Prostate gland (tissue), 2 donors: Measurements from ENCODE around the gene MYO9A. TPM values are rescaled to one million over a fixed set of nuclear protein-coding genes. Genes with fewer than 3 reads are reported as not detected.

ENCODE experiments used
- DNase-seq: peaks from one replicate; pipeline ENCODE4 v3.0.0-alpha.2; 2019; ENCODE audit warnings: low spot score
- H3K27ac ChIP-seq, 2 donors: fragments of 200-600 bp; sonication (generic); 2 replicates each; pipeline ENCODE4 v1.5.1; 2017 to 2019
- H3K27me3 ChIP-seq: fragments of 200-600 bp; sonication (generic); replicated peaks from 2 replicates; pipeline ENCODE4 v1.5.1; 2019; ENCODE audit not compliant: insufficient read depth
- H3K36me3 ChIP-seq, 2 donors: fragments of 200-600 bp; sonication (generic); 1 replicate in 1 of 2; 2 replicates in 1 of 2; pipeline versions ENCODE4 v1.5.1 to v1.8.1; 2017 to 2019
- H3K4me1 ChIP-seq: fragments of 200-600 bp; sonication (generic); replicated peaks from 2 replicates; pipeline ENCODE4 v1.5.1; 2019
- H3K4me3 ChIP-seq, 2 donors: fragments of 200-600 bp; sonication (generic); 2 replicates each; pipeline ENCODE4 v1.5.1; 2017 to 2019
- H3K9me3 ChIP-seq: fragments of 200-600 bp; sonication (generic); 2 replicates; pipeline ENCODE4 v1.5.1; 2017
- POLR2A ChIP-seq: fragments of 450-650 bp; IDR thresholded peaks from one replicate; pipeline ENCODE4 v1.6.1; 2016; ENCODE audit warnings: antibody characterized with exemption, mild to moderate bottlenecking
- POLR2AphosphoS5 ChIP-seq: sonication (generic); formaldehyde crosslinking; IDR thresholded peaks from one replicate; pipeline ENCODE4 v1.6.1; 2017; ENCODE audit warnings: antibody characterized with exemption
- WGBS: methylation state at CpG from one replicate; pipeline ENCODE4 v1.1.5; 2018; 5-methylcytosine and 5-hydroxymethylcytosine counted together
- intact Hi-C: fragments of 100-400 bp; cut with DNase I; formaldehyde crosslinking; loops from one replicate; pipeline ENCODE4 v1.14.2; 2022
- total RNA-seq, 2 donors: library from RNA; depleted of rRNA; stranded (reverse); fragments of >200 nt; gene quantifications; one replicate each; pipeline ENCODE4 v1.1.0, GENCODE V29; 2016
- TF ChIP-seq, protein P1 (sequence below), 4 experiments: fragments of 200-600 bp in 2 of 4; fragments of 450-650 bp in 2 of 4; sonication (generic) in 2 of 4; IDR thresholded peaks; 1 replicate in 3 of 4; 2 replicates in 1 of 4; pipeline ENCODE4 v1.5.1; 2016 to 2019; ENCODE audit warnings: antibody characterized with exemption in 4 of 4, mild to moderate bottlenecking in 2 of 4, moderate library complexity in 2 of 4

The MYO9A gene
- total RNA-seq, 2 donors from 2014 or later: 29.4 to 252 TPM

DNA sequence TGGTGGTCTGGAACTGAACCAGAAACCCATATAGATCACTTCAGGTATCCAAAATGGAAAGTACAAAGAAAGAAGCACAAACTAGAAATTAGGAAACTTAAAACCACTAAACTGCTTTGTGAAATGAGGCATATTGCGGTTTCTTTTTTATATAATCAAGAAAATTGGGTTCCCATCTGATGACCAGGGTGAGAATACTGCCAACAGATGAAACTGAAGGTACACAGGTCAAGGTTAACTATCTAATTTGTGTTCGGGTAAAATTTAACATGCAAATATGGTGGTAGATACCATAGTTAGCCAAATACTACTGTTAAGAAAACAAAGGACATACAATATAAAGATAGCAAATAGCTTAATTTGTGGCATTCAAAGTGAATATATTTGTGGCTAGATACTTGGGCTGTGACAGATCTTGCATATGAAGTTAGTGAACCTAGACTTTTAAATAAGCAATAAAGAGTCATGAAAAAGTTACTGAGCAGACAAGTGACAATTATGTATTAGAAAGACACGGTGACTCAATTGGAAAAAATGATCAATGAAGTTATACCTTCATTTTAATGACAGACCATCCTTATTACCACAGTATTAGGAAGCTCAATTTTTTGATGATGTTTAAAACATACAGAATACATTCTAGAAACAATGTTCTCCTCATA is 180.2 kb downstream of the MYO9A start:
- 92% methylated on average over 3 of the region's 3 CpGs for WGBS
- TF ChIP-seq POLR2AphosphoS5: no peak
- DNase-seq: no peak
- Histone ChIP-seq H3K4me1 (no peaks in the 10 kb centered on the region), H3K9me3 (no peaks in the 10 kb centered on the region), H3K36me3 (no peaks in the 10 kb centered on the region), H3K27ac (no peak overlapping the region), H3K27me3 (no peaks in the 10 kb centered on the region), H3K4me3 (no peak overlapping the region)
- intact Hi-C loops: no loop called here

GRCh38 chr15:71934446-71934845 is 183.5 kb downstream of the MYO9A start:
- intact Hi-C loops: no loop called here

DNA sequence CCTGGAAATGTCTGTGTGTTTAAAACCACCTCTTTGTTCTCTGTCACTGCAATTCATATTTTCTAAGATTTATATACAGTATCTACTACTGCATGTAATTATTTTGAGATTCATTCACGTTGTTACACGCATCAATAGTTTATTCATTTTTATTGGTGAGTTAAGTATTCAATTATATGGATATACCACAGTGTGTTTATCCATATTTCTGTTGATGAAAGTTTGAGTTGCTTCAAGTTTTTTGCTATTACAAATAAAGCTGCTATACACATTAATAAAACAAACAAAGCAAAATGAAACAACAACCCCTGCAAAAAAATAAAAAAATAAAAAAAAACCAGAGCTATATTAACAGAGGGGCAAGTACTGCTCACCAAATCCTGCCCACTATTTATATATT is 185.3 kb downstream of the MYO9A start:
- Histone ChIP-seq H3K9me3 (no peaks in the 10 kb centered on the region), H3K27ac (no peak overlapping the region), H3K4me3 (no peak overlapping the region), H3K4me1 (no peaks in the 10 kb centered on the region), H3K27me3 (no peaks in the 10 kb centered on the region), H3K36me3 (no peaks in the 10 kb centered on the region)
- intact Hi-C loops: no loop called here
- TF ChIP-seq POLR2A (no peak), POLR2AphosphoS5 (no peak)
- TF ChIP-seq, protein P1, sequence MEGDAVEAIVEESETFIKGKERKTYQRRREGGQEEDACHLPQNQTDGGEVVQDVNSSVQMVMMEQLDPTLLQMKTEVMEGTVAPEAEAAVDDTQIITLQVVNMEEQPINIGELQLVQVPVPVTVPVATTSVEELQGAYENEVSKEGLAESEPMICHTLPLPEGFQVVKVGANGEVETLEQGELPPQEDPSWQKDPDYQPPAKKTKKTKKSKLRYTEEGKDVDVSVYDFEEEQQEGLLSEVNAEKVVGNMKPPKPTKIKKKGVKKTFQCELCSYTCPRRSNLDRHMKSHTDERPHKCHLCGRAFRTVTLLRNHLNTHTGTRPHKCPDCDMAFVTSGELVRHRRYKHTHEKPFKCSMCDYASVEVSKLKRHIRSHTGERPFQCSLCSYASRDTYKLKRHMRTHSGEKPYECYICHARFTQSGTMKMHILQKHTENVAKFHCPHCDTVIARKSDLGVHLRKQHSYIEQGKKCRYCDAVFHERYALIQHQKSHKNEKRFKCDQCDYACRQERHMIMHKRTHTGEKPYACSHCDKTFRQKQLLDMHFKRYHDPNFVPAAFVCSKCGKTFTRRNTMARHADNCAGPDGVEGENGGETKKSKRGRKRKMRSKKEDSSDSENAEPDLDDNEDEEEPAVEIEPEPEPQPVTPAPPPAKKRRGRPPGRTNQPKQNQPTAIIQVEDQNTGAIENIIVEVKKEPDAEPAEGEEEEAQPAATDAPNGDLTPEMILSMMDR (IDR thresholded peaks at IDR 0.05): no peak
- DNase-seq: no peak
- 78% methylated on average over 2 of the region's 2 CpGs for WGBS

More at GRCh38 chr15:71934446-71934845, 183.5 kb downstream of the MYO9A start:
- TF ChIP-seq POLR2A: no peak
- TF ChIP-seq, protein P1 (IDR thresholded peaks at IDR 0.05): no peak
- no peak for TF ChIP-seq POLR2AphosphoS5
- Histone ChIP-seq H3K4me3 (no peak overlapping the region), H3K4me1 (no peaks in the 10 kb centered on the region), H3K27ac (no peak overlapping the region), H3K27me3 (no peaks in the 10 kb centered on the region), H3K9me3 (no peaks in the 10 kb centered on the region), H3K36me3 (no peaks in the 10 kb centered on the region)
- no peak for DNase-seq
- 67% methylated on average over 3 of the region's 3 CpGs for WGBS

DNA sequence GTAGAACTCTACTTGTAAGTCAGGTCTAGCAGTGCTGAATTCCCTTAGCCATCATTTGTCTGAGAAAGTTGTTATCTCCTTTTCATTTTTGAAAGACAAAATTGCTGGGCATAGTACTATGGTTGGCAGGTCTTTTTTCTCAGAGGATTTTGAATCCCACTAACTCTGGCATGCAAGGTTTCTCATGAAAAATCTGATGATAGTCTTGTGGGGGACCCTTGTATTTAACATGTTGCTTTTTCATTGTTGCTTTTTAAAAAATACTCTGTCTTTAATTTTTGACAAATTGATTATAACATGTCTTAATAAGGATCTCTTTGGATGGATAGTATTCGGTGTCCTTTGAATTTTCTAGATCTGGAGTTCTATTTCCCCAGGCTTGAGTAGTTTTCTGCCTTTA is 186.7 kb downstream of the MYO9A start:
- Histone ChIP-seq H3K9me3 (no peaks in the 10 kb centered on the region), H3K27ac (no peak overlapping the region), H3K4me1 (no peaks in the 10 kb centered on the region), H3K4me3 (no peak overlapping the region), H3K36me3 (no peaks in the 10 kb centered on the region), H3K27me3 (no peaks in the 10 kb centered on the region)
- WGBS: 100% methylated on average over 1 of the region's 1 CpG
- intact Hi-C loops: no loop called here
- TF ChIP-seq POLR2A (no peak), POLR2AphosphoS5 (no peak)
- TF ChIP-seq, protein P1 (IDR thresholded peaks at IDR 0.05): no peak
- DNase-seq: no peak

DNA sequence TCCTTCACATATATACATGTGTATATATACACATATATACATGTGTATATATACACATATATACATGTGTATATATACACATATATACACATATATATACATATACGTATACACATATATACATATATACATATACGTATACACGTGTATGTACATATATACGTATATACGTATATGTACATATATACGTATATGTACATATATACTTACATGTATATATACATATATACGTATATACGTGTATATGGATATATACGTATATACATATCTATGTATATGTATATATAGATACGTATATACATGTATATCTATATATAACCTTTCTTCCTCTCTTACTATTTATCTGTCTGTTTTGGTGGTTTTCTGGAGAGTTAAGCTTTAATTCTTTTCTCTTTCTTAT is 192.8 kb downstream of the MYO9A start:
- intact Hi-C loops: no loop called here
- 91% methylated on average over 10 of the region's 10 CpGs for WGBS

More for the DNA sequence above, 192.8 kb downstream of the MYO9A start:
- Histone ChIP-seq H3K27ac (no peak overlapping the region), H3K27me3 (no peaks in the 10 kb centered on the region), H3K4me1 (no peaks in the 10 kb centered on the region), H3K9me3 (no peaks in the 10 kb centered on the region), H3K4me3 (no peak overlapping the region), H3K36me3 (no peaks in the 10 kb centered on the region)
- TF ChIP-seq, protein P1 (IDR thresholded peaks at IDR 0.05): no peak
- TF ChIP-seq POLR2A (no peak), POLR2AphosphoS5 (no peak)
- no peak for DNase-seq
